HuH-7.5 (cell line): ENCODE data around the gene CELF4.
"Not testable (repeated sequence)": the region's sequence is repeated elsewhere in the genome, so short reads cannot be mapped to it uniquely, and the experiment has no call there.

Source experiments
- DNase-seq: peaks from one replicate; pipeline ENCODE4 v3.0.0; 2011; ENCODE audit warnings: low spot score

Gene CELF4

DNA sequence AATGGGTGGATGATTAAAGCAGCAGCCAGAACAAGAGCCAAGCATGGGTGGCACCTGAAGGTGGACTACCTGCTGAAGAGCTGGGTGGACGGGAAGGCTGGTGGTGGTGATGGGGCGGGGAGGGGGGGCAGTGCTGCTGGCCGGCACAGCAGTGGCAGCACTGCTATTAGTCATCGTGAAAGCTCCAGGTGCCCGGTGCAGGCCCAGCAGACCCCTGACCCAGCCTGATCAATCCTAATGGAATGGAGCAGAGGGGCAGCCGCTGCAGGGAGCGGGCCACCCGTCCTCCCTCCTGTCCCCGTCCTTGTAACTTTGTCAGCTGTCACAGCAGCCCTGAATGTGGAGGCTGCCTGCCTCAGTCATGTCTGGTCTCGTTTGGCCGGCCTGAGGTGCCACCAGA, 174.9 kb downstream of the CELF4 start:
- DNase-seq = no peak

DNA sequence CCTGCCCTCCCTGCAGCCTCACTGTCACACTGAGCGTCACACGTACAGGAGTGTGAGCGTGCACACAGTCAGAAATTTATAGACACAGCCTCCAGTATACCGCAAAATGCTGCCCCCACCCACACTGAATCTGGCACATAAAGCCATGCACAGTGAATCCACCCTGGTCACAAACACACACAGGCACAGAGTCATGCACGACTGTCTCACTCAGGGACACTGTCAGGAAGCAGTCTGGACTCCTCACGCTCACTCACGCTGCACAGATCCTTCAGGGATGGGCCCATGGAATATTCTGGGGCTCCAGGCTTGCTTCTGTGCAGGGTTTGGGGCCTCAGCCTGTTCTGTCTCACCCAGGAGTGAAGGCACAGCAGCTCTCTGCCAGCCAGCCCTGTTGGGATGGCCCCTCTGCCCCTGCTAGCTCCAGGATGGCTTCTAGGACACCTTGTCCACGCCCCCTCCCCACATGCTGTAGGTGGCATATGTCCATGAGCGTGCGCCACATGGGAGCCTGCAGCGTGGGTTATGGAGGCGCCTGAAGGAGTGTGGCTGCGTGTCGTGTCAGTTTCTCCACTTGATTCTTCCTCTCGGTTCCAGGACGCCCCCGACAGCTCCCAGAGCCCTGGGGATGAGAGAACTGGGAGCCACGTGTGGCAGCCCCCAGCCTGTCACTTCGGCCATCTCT, 175.8 kb downstream of the CELF4 start:
- no peak for DNase-seq

DNA sequence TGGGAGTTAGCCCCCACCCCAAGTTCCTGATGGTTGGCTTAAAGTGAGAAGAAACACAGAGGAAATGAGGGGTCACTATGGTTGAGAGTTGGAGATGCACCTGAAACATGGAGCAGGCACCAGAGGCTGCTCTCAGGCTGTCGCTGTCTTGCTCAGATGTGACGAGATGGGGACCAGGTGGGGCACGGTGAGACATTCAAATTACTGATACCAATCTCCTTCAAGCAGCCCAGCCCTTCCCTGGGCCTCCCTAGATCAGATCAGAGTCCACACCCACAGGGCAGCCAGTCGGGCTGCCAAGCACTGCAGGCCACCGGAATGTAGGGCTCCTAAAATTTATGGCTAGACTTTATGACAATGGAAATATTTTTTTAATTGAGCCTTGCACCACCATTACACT, 176.6 kb downstream of the CELF4 start:
- DNase-seq = no peak

DNA sequence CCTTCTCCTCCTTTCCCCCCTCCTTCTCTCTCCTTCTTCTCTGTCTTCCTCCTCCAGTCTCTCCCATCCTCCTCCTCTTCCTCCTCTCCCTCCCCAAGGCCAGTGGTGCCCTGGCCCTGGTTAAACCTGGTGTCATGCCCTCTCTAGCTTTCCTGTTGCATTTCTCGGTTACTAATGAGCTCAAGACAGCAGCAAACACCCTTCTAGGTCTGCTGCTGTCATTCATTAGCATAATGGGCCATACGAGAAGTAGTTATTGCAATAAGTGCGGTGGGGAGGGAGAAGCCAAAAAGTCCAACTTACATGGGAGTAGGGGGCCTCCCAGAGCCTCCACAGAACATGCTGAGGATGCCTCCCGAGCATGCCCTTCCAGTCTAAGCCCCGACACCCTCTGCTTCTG, 177.2 kb downstream of the CELF4 start:
- no peak for DNase-seq

DNA sequence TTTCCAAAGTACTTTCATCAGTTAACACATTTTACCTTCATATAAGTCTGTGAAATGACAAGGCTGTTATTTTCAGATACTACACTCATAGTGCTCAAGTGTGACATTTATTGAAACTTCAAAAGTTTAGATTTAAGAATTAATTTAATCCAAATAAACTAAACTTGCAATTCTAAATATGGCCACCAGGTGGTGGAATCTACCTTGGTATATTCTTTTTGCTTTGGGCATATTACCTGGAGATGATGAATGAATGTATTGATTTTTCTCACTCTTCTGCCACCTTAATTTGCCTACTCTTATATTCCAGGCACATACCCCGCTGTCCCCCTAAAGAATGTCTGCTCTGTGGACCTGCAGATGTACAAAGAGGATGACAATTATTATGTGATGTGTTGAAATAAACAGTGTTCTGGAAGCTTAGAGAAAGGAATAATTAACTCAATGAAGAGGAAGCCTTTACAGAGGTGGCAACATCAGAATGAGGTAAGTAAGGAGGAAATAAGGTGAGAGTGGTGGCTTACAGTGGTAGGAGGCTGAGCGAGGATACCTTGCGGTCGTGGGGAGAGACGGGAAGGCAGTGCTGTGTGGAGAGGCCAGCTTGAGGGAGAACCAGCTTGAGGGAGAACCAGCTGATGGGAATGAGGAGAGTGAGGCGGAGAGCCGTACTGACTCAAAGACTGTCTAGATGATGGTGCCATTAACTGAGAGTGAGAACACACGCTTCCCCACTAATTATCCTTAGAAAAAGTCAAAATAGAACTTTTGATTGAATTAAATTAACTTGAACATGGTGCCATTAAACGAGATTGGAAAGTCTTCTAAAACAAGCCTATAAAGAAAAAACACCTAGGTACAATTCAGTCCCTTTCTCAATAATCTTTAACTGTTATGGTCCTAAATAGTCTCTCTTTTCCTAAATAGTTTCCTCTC, 179.5 kb downstream of the CELF4 start:
- no peak for DNase-seq

DNA sequence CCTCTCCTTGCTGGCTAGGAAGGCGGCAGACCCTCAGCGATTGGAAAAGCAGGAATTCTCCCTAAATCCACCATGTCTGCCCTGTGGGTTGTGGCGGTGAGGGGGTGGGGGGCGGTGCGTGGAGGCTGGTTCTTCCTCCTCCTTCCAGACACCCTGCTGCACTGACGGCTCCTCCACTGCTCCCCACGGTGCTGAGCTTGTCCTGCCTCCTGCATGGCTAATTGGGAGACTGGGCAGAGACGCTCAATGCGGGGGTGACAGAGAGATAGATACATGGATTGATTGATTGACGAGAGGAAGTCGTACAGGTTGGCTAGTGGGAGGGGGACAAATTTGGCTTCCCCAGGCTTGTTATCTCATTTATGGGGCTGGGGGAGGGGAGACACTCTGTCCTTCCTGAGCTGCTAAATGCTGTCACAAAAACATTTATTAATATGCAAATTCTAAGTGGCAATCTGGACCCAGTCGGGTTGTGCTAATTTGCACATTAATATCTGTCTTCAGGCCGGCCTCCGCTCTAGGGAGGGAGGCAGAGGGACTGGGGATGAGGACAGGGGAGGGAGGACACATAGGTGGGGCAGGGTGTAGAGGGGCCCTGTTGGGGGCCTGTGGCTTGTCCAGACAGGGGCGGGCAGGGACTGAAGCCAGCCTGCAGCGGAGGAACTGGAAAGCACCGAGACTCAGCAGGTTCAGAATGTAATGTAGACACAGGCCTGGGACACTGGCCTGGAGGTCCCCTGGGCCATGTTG, 181.6 kb downstream of the CELF4 start:
- DNase-seq = no peak

DNA sequence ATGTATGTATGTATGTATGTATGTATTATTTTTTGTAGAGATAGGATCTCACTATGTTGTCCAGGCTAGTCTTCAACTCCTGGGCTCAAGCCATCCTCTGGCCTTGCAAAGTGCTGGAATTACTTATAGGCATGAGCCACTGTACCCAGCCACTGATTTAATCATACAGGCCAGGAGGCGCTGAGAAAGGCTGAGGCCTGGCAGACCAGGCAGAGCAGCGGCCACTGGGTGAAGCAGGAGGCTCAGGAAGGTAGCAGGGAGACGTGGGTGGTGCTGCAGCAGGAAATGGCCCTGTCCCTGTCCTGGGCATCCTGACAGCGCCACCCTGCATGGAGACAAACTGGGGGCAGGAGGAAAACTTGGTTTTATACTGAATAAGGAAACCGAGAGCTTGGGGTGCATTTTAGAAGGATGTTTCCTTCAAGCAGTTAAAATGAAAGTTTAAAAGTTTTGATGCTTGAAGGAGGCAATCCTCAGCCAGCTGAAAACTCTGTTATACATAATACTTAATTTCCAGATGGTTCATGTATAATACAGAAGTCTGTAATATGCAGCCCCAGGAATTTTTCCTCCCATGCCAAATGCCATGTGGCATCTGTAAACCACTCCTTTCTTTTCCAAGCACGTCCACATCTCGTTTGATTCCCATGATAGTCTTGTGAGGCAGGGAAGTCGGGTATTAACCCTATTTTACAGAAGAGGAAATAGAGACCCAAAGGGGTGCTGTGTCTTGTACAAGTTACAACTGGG, 182.4 kb downstream of the CELF4 start:
- no peak for DNase-seq

DNA sequence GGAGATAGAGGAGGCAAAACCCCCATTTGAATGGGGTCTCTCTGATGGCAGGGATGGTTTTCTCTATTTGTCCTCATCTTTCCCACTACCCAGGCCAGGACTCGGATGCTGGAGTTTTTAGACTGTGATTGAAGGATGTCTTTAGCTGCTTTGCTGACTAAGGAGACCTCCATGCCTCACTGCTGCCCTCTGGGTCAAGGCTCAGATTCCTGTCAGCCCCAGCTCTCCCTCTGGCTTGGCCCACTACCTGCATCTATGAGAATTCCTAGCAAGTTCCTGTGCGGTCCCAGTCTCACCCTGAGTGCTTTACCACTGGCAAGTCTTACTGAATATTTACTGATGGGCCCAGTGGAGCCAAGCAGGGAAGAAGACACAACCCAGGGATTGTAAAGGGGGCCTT, 184.0 kb downstream of the CELF4 start:
- DNase-seq = no peak

DNA sequence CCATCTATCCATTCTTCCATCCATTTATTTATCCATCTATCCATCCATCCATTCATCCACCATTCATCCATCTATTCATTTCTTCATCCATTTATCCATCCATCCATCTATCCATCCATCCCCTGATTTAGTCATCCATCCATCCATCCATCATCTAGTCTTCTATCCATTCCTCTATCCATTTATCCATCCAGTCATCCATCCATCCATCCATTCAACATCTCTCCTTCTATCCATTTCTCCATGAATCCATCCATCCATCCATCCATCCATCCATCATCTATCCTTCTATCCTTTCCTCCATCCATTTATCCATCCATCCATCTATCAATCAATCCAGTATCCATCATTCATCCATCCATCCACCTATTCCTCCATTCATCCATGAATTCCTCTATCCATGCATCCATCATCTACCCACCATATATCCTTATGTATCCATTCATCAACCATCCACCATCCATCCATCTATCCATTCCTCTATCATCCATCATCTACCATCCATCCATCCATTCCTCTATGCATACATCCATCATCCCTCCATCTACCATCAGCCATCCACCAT, 185.0 kb downstream of the CELF4 start:
- DNase-seq = no peak

DNA sequence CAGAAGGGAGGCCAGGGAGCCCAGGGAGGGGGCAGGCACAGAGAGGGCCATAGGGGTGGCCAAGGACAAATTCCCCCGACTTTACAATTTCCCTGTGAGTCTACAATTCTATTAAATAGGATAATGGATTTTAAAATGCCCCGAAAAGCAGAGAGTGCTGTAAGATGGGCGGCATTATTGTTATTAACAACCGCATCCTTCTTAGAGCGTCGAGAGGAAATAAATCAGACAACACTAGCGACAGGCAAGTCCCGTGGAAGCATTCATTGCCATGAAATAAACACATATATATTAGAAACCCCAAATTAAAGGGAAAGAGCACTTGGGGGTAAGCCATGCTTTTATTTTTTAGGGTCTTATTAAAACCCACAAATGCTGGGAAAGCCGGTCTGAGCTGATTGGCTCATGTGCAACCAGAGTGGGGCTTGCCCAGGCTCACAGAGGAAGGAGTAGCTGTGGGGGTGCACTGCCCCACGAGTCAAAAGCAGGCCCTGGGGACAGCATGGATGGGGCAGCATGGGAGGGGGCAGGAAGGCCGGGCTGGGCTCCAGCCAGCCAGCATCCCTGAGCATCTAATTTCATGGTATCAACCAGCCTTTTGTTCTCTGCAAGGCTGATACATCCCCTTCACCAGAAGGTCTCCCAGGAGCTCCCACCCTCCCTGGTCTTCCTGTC, 187.1 kb downstream of the CELF4 start:
- no peak for DNase-seq

DNA sequence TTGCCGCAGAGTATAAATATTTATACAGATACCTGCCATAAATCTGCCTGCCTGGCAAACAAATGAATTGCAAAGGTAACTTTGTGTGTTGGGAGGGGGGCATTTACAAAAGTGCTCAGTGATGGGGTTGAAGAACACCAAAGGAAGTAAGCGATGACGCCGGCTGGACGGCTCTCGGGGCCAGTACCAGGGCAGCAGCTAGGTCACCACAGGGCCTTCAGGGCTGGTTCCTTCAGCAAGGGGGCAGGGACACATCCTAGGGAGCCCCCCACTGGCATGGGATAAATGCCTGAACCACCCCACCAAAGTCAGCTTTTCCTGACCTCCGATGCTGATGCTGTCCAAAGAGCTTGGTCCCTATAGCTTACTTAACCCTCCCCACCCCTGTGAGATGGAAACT, 190.4 kb downstream of the CELF4 start:
- no peak for DNase-seq

DNA sequence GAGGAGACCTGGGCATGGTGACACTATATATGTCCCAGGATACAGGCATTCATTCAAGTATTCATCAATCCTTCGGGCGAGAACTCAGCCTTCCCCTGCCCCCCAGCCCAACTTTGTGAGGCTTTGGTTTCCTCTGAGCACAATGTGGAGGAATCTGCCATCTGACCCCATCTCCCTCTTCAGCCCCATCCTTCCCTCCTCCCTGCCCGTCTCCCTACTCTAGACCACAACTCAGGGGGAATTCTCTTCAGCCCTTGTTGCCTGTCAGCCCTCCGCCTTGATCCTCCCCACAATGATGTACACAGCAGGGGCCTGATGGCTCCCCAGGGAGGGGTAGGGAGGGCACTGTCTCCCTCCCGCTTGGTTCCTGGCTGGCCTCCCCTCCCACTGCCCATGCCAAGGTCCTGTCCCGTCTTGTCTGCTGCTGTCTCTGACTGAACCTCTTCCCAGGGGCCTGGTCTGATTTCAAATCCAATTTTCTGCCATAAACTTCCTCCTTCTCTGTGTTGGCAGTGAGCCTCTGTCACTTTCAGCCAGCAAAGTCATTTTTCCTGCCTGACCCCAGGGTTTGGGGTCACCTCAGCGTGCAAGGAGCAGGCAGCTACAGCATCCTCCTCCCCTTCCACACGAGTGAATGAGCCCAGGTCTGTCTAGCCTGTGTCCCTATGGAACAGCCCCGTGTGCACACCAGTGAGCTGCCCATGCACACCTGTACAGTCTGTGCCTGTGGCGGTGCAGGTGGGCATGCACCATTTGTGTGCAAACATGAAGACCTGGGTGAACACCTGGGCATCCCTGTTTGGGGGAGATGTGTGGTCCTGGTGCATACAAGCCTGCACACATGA, 197.3 kb downstream of the CELF4 start:
- DNase-seq = no peak

DNA sequence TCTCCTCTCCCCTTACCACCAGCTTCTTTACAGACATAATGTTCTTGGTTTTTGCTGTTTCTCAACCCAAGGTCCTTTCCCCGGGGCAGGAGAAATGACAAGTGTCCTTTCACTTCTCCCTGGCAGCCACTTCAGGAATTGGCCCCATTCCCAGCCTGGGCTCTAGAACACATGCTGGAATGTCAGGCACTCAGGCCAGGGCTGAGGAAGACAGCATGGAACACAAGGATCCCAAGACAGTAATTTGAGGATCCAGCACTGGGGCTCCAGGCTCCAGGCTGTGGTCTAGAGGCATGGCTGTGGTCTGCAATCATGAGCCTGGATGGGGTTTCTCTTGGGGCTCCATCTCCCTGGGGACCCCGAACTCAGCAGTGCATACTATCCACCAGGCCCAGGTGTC, 201.4 kb downstream of the CELF4 start:
- DNase-seq = no peak

DNA sequence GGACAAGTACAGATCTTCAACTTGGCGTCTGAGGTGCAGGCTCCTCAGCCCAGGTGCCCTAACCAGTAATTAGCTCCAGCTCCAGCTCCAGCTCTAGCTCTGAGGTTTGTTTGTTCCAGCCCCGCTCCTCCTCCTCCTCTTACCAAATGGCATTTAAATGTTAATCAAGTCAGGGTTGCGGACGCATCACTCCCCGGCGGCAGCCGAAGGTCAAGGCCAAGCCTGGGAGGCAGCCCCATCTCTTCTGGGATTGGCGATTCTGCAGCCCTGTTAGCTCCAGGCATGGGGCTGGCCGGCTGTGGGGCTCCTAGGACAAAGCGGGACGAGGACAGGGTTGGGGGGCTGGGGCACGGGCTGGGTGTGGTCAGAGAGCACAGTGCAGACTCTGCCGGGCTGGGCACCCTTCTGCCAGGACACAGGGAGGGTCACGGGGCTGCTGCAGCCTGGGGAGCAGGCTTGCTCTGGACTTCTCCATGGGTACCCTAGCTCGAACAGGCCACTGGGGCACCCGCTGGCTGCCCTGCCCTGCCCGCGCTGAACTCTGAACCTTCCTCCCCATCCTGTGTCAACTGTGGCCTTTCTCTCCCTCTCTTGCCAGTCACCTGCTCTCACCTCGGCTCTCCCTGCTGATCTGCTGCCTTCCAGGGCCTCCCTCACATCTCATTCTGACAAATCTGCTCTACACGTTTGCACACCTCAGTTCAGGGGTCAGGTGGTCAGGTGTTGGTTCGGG, 203.3 kb downstream of the CELF4 start:
- no peak for DNase-seq

DNA sequence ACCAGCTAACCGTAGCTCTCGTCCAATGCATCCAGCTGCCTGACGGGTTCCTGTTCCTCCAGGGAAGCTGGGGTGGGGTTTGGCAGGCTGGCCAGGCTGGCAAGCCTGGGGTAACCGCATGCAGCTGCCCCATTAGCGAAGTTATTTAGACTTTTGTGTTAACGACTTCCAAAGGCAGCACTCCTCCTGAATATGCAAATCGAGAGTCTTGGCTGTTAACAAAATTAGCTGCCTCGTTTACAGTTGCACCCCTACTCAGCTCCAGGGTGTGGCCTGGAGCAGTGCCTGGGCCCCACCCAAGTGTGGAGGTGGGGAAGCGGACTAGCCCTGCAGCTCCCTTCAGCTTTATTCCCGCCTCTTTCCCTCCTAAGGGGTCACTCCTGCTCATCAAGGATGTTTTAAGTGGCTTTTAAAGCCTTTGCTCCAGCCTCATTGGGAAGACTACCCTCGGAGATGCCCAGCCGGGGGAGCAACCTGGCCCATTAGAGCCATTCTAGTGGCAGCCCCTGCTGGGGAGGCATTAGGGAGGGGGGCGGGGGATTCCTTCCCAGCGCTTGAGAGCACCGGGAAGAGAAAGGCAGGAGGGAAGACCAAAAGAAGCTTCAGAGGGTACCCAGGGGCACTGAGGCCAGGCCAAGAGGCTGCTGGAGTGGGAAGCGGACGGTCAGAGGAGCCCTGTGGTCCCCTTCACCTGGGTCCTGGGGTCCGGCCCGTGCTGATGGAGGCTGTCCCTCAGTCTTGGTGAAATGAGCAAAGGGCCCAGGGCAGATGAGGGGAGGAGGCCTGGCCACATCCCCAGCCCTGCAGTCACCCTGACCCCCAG, 204.1 kb downstream of the CELF4 start:
- no peak for DNase-seq

DNA sequence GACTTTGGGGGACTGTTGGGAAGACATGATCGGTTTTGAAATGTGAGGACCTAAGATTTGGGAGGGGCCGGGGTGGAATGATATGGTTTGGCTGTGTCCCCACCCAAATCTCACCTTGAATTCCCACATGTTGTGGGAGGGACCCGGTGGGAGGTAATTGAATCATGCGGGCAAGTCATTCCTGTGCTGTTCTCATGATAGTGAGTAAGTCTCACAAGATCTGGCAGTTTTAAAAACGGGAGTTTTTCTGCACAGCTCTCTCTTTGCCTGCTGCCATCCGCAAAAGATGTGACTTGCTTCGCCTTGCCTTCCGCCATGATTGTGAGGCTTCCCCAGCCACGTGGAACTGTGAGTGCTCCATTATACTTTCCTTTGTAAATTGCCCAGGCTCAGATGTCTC, 207.5 kb downstream of the CELF4 start:
- DNase-seq = not testable (repeated sequence)

DNA sequence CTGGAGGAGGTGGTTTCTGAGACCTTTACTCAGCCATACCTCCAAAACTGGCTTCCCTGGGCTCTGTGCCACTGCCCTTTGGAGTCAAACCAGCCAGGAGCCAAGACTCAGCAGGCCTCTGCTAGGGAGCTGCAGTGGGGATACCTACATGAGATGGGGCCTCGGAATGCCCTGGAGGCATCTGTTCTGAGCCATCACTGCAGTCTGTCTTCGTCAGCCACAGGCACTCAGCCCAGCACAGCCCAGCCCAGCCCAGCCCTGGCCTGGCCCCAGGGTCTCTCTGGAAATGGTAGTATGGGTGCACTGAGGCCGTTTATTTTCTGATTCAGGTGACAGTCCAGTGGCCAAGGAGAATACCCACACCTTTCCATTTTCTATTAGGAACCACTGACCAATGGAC, 209.8 kb downstream of the CELF4 start:
- no peak for DNase-seq

DNA sequence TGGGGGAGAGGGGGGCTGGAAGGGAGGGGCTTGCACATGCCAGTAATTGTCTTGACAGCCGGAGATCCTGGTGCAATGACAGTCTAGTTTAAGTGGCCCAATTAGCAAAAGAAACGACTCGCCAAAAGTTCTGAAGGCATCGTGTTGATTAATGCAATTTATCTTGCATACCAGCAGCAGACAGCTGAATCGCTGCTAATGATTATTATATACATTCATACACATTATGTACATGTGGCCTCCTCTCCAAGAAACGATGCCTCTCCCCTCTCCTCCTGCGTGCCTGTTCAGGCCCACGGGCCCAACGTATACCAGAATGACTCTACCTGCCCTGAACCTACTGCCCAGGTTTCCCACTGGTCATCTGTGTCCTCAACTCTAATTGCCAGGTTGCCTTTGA, 214.5 kb downstream of the CELF4 start:
- DNase-seq = no peak

DNA sequence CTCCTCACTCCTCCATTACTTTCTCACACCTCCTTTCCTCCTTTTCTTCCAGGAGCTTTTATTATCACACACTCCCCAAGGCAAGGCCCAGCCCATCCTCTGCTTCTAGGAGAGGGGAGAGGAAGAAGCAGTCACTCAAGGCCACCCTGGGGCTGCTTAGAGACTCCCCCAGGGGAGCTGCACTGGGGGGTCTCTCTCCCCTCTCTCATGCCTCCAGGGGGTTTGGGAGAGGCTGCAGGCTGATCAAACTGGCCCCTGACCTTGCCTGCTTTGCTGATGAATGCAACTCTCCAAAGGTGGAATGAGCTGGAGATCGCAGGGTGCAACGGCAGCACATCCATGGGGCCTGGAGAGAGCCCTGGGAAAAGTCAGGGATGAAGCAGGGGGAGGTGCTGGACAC, 216.9 kb downstream of the CELF4 start:
- DNase-seq = no peak
